ENCODE data around the gene HSFX3. TPM values are rescaled to one million over a fixed set of nuclear protein-coding genes. Genes with fewer than 3 reads are reported as not detected.

The HSFX3 gene
- total and polyA plus RNA-seq, 2 of the 8 experiments (the other 6 are each of a cell fraction or from before 2014, with no cell fraction given), result not detected

DNA sequence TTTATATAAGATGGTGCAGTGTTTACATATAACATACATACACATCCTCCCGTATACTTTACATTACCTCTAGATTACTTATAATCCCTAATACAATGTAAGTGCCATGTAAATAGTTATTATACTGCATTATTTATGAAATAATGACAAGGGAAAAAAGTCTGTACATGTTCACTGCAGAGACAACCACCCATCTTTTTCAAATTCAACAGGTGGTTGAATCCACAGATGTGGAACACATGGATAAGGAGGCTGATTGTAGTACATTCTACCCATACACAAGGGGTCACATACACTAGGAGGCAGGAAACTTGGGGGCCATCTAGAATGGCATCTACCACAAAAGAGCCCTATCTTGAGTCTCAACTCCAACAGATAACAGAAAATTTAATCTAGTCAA is 41.3 kb downstream of the HSFX3 start:
- H4K91ac ChIP-seq (replicated peaks; ENCODE audit: insufficient read length, low read length), result no peak overlapping the region
- no peak overlapping the region for H3K4me2 ChIP-seq (ENCODE audit: insufficient read depth in 1 of 2, low read depth in 2 of 2, low read length in 2 of 2)
- 92% methylated on average over 1 of the region's 1 CpG; no CpG with 5 or more reads in 1 of the 2 experiments for WGBS, 2 experiments (ENCODE audit: extremely low coverage in 1 of 2, insufficient coverage in 1 of 2, insufficient read length in 1 of 2, insufficient replicate concordance in 2 of 2, low coverage in 1 of 2, low lambda C conversion rate in 2 of 2, missing lambda C conversion rate in 1 of 2)
- H3K23ac ChIP-seq (ENCODE audit: insufficient read length), result no peak overlapping the region
- H3K4me3 ChIP-seq (ENCODE audit: extremely low read depth in 1 of 4, insufficient read depth in 2 of 4, low read depth in 3 of 4, low read length in 4 of 4), result no peak overlapping the region
- H2AK5ac ChIP-seq (ENCODE audit: low read depth, low read length), result no peak overlapping the region
- H3K23me2 ChIP-seq (ENCODE audit: low read depth, low read length), result peaks cover 6% of the 10 kb centered on the region; the same call in 1 of the 2 replicates
- H3K27me3 ChIP-seq (replicated peaks in 1 of 4; ENCODE audit: control insufficient read depth in 3 of 4, extremely low read depth in 1 of 4, insufficient read depth in 3 of 4, low read length in 3 of 4), result peaks cover 0 to 3% (median 0%) of the 10 kb centered on the region in 4 experiments; a peak in 2 of 7 replicates
- no peak overlapping the region for H2BK12ac ChIP-seq (ENCODE audit: low read depth, low read length)
- H2BK15ac ChIP-seq (ENCODE audit: low read length), result no peak overlapping the region
- H3K18ac ChIP-seq (ENCODE audit: extremely low read depth, low read length), result no peak overlapping the region
- no peak overlapping the region for H2BK120ac ChIP-seq (replicated peaks; ENCODE audit: low read depth, low read length)
- H3K27ac ChIP-seq (ENCODE audit: low read depth, low read length), result no peak overlapping the region
- H3K9me3 ChIP-seq (ENCODE audit: insufficient read depth in 2 of 2, low read depth in 1 of 2, low read length in 1 of 2), result no peaks in the 10 kb centered on the region
- TF ChIP-seq TAF1 (IDR thresholded peaks at IDR 0.05; ENCODE audit: low read depth, low read length) (no peak), JUND (IDR thresholded peaks at IDR 0.05; ENCODE audit: low read length) (no peak), TEAD4 (IDR thresholded peaks at IDR 0.05; ENCODE audit: low read depth, low read length) (no peak), CBX8 (IDR thresholded peaks at IDR 0.05; ENCODE audit: borderline replicate concordance, low read depth, low read length) (no peak)
- H3K4ac ChIP-seq (replicated peaks; ENCODE audit: insufficient read length, low read depth, low read length), result no peak overlapping the region
- H2BK20ac ChIP-seq (ENCODE audit: low read length), result no peak overlapping the region
- H2BK5ac ChIP-seq (ENCODE audit: low read depth, low read length), result no peak overlapping the region
- H3K4me1 ChIP-seq (replicated peaks in 1 of 4; ENCODE audit: control insufficient read depth in 3 of 4, insufficient read depth in 4 of 4, low read length in 3 of 4), result peaks cover 0 to 3% (median 3%) of the 10 kb centered on the region in 4 experiments; a peak in 4 of 7 replicates
- no peaks in the 10 kb centered on the region for H3K79me2 ChIP-seq (ENCODE audit: control insufficient read depth in 1 of 2, insufficient read depth in 2 of 2, low read length in 2 of 2)
- no peak overlapping the region for H3K14ac ChIP-seq (ENCODE audit: insufficient read length)
- H4K5ac ChIP-seq (ENCODE audit: insufficient read length, low read depth, low read length), result no peak overlapping the region
- no peaks in the 10 kb centered on the region for H3K36me3 ChIP-seq (ENCODE audit: control insufficient read depth in 2 of 4, insufficient read depth in 4 of 4, low read length in 3 of 4)
- ChIA-PET CTCF (ENCODE audit: partially characterized antibody) (no interaction called here), POLR2A (ENCODE audit: partially characterized antibody) (interaction anchor here (0.5 kb wide), 1 partner anchor 22 kb away, joined by 3 read pairs; no protein-coding TSS in a partner anchor)
- no peaks in the 10 kb centered on the region for H4K20me1 ChIP-seq (replicated peaks in 1 of 2; ENCODE audit: control insufficient read depth in 1 of 2, insufficient read depth in 2 of 2, low read length in 2 of 2)
- no peak overlapping the region for H3K56ac ChIP-seq (replicated peaks; ENCODE audit: insufficient read length, low read depth, low read length)
- no peak for DNase-seq (ENCODE audit: low read depth in 1 of 2, low spot score in 2 of 2)
- FAIRE-seq, result no peak
- H3K9ac ChIP-seq (replicated peaks in 1 of 4; ENCODE audit: extremely low read depth in 1 of 4, low read depth in 3 of 4, low read length in 3 of 4), result no peak overlapping the region
- no peak overlapping the region for H4K8ac ChIP-seq (ENCODE audit: extremely low read depth, insufficient read depth, low read length)
- H2AFZ ChIP-seq (ENCODE audit: low read length), result no peak overlapping the region
- no peaks in the 10 kb centered on the region for H3K79me1 ChIP-seq (ENCODE audit: low read depth, low read length)
